H9 (cell line): Measurements from ENCODE around the gene BRF1. TPM values are rescaled to one million over a fixed set of nuclear protein-coding genes. Genes with fewer than 3 reads are reported as not detected.

Source experiments
- DNase-seq: peaks from one replicate; pipeline ENCODE4 v3.0.0-alpha.2; 2017
- H2AFZ ChIP-seq: one replicate; pipeline ENCODE4 v1.6.1; 2013; ENCODE audit warnings: mild to moderate bottlenecking, low read length, control low read depth, moderate library complexity
- H2AK5ac ChIP-seq: 2 replicates; pipeline ENCODE4 v1.6.1; 2013; ENCODE audit warnings: low read length, control low read depth, mixed read lengths; ENCODE audit not compliant: insufficient read length
- H2BK120ac ChIP-seq: one replicate; pipeline ENCODE4 v1.6.1; 2013; ENCODE audit warnings: low read depth, mild to moderate bottlenecking, low read length, control low read depth, inconsistent platforms; ENCODE audit not compliant: poor library complexity, severe bottlenecking
- H2BK12ac ChIP-seq: 2 replicates; pipeline ENCODE4 v1.6.1; 2013; ENCODE audit warnings: low read length, control low read depth, mixed read lengths, low read depth; ENCODE audit not compliant: insufficient read length
- H2BK15ac ChIP-seq: 2 replicates; pipeline ENCODE4 v1.6.1; 2013; ENCODE audit warnings: low read depth, low read length, control low read depth
- H2BK20ac ChIP-seq: one replicate; pipeline ENCODE4 v1.6.1; 2013; ENCODE audit warnings: low read depth, mild to moderate bottlenecking, low read length, control low read depth, inconsistent platforms; ENCODE audit not compliant: poor library complexity, severe bottlenecking
- H2BK5ac ChIP-seq: 2 replicates; pipeline ENCODE4 v1.6.1; 2013; ENCODE audit warnings: low read length, control low read depth, mixed read lengths; ENCODE audit not compliant: insufficient read length
- H3K14ac ChIP-seq: 2 replicates; pipeline ENCODE4 v1.6.1; 2013; ENCODE audit warnings: low read length, control low read depth; ENCODE audit not compliant: insufficient read depth
- H3K18ac ChIP-seq: 2 replicates; pipeline ENCODE4 v1.6.1; 2013; ENCODE audit warnings: low read depth, mild to moderate bottlenecking, mixed read lengths, low read length, control low read depth; ENCODE audit not compliant: insufficient read length
- H3K23ac ChIP-seq: 2 replicates; pipeline ENCODE4 v1.6.1; 2013; ENCODE audit warnings: low read length, control low read depth, mixed read lengths, low read depth; ENCODE audit not compliant: insufficient read length
- H3K23me2 ChIP-seq: 2 replicates; pipeline ENCODE4 v1.6.1; 2013; ENCODE audit warnings: low read depth, mild to moderate bottlenecking, mixed read lengths, low read length, control low read depth; ENCODE audit not compliant: insufficient read length, poor library complexity, severe bottlenecking
- H3K27ac ChIP-seq: 2 replicates; pipeline ENCODE4 v1.5.1; 2013; ENCODE audit warnings: low read length, control low read depth, mixed read lengths, low read depth; ENCODE audit not compliant: insufficient read length
- H3K27me3 ChIP-seq: 2 replicates; pipeline ENCODE4 v1.6.1; 2013; ENCODE audit warnings: low read length, control low read depth, inconsistent platforms; ENCODE audit not compliant: insufficient read depth
- H3K4ac ChIP-seq: 2 replicates; pipeline ENCODE4 v1.6.1; 2013; ENCODE audit warnings: low read depth, mild to moderate bottlenecking, control low read depth, inconsistent platforms, low read length, moderate library complexity
- H3K4me1 ChIP-seq: 2 replicates; pipeline ENCODE4 v1.6.1; 2013; ENCODE audit warnings: low read length, control low read depth, inconsistent platforms; ENCODE audit not compliant: insufficient read depth
- H3K4me2 ChIP-seq: 2 replicates; pipeline ENCODE4 v1.6.1; 2013; ENCODE audit warnings: low read length, control low read depth, mixed read lengths; ENCODE audit not compliant: insufficient read length, insufficient read depth
- H3K56ac ChIP-seq: 2 replicates; pipeline ENCODE4 v1.6.1; 2013; ENCODE audit warnings: low read depth, mild to moderate bottlenecking, mixed read lengths, low read length, control low read depth; ENCODE audit not compliant: insufficient read length
- H3K79me1 ChIP-seq: 2 replicates; pipeline ENCODE4 v1.6.1; 2013; ENCODE audit warnings: low read depth, mild to moderate bottlenecking, moderate library complexity, low read length, control low read depth, inconsistent platforms; ENCODE audit not compliant: insufficient read depth, poor library complexity, severe bottlenecking
- H3K79me2 ChIP-seq: 2 replicates; pipeline ENCODE4 v1.6.1; 2013; ENCODE audit warnings: low read length, control low read depth, inconsistent platforms; ENCODE audit not compliant: insufficient read depth
- H3K9ac ChIP-seq: 2 replicates; pipeline ENCODE4 v1.6.1; 2013; ENCODE audit warnings: low read length, control low read depth, mixed read lengths; ENCODE audit not compliant: insufficient read length; ENCODE audit errors: extremely low read depth
- H3K9me3 ChIP-seq: one replicate; pipeline ENCODE4 v1.6.1; 2013; ENCODE audit warnings: low read depth, low read length, inconsistent platforms; ENCODE audit not compliant: control insufficient read depth
- H3T11ph ChIP-seq: one replicate; pipeline ENCODE4 v1.6.1; 2013; ENCODE audit warnings: mild to moderate bottlenecking, low read length, control low read depth, inconsistent platforms
- H4K20me1 ChIP-seq: one replicate; pipeline ENCODE4 v1.6.1; 2013; ENCODE audit not compliant: control insufficient read depth, insufficient read length, insufficient read depth
- H4K5ac ChIP-seq: 2 replicates; pipeline ENCODE4 v1.6.1; 2013; ENCODE audit warnings: low read depth, mild to moderate bottlenecking, mixed read lengths, low read length, control low read depth; ENCODE audit not compliant: insufficient read length
- H4K8ac ChIP-seq: replicated peaks from 2 replicates; pipeline ENCODE4 v1.6.1; 2013; ENCODE audit warnings: low read length, control low read depth, mixed read lengths, low read depth; ENCODE audit not compliant: insufficient read length
- H4K91ac ChIP-seq: 2 replicates; pipeline ENCODE4 v1.6.1; 2013; ENCODE audit warnings: low read depth, mild to moderate bottlenecking, moderate library complexity, mixed read lengths, low read length, control low read depth; ENCODE audit not compliant: insufficient read length
- H3K27ac Mint-ChIP-seq, 3 experiments: 2 replicates in 2 of 3; 3 replicates in 1 of 3; pipeline ENCODE4 v1.8.0; 2020 to 2021; ENCODE audit warnings: mixed read lengths in 3 of 3, mild to moderate bottlenecking in 1 of 3, moderate library complexity in 1 of 3
- H3K27me3 Mint-ChIP-seq: 2 replicates; pipeline ENCODE4 v1.8.0; 2021; ENCODE audit warnings: low read depth, mild to moderate bottlenecking, moderate library complexity, mixed read lengths
- H3K36me3 Mint-ChIP-seq, 3 experiments: 2 replicates in 2 of 3; 3 replicates in 1 of 3; pipeline ENCODE4 v1.8.0; 2020 to 2021; ENCODE audit warnings: low read depth in 3 of 3, mixed read lengths in 3 of 3; ENCODE audit not compliant: insufficient read depth in 1 of 3
- H3K4me1 Mint-ChIP-seq, 2 experiments: 2 replicates each; pipeline ENCODE4 v1.8.0; 2020; ENCODE audit warnings: mixed read lengths in 2 of 2
- H3K4me3 Mint-ChIP-seq, 2 experiments: 2 replicates in 1 of 2; 3 replicates in 1 of 2; pipeline ENCODE4 v1.8.0; 2020 to 2021; ENCODE audit warnings: mild to moderate bottlenecking in 2 of 2, mixed read lengths in 2 of 2, moderate library complexity in 1 of 2
- H3K9me3 Mint-ChIP-seq, 2 experiments: 2 replicates in 1 of 2; 3 replicates in 1 of 2; pipeline ENCODE4 v1.8.0; 2020; ENCODE audit warnings: mild to moderate bottlenecking in 2 of 2, mixed read lengths in 2 of 2, moderate library complexity in 1 of 2
- WGBS: extraction: QIAGEN DNeasy Blood & Tissue Kit; methylation state at CpG from one replicate; pipeline ENCODE4 v1.1.7; 2013; ENCODE audit warnings: missing lambda C conversion rate, low lambda C conversion rate, mixed read lengths; ENCODE audit not compliant: insufficient read length; ENCODE audit errors: extremely low coverage; 5-methylcytosine and 5-hydroxymethylcytosine counted together
- total RNA-seq: library from RNA; stranded (reverse); gene quantifications from 2 replicates; pipeline ENCODE4 v1.2.1, GENCODE V29; 2021
- TF ChIP-seq, protein P1 (sequence below): fragments of 200-600 bp; sonication (generic); conservative IDR thresholded peaks from 3 replicates; pipeline ENCODE4 v1.8.0; 2021; ENCODE audit warnings: antibody characterized with exemption, mild to moderate bottlenecking

Gene BRF1
- total RNA-seq, 1 experiment from 2014 or later, result 28.3 TPM

DNA sequence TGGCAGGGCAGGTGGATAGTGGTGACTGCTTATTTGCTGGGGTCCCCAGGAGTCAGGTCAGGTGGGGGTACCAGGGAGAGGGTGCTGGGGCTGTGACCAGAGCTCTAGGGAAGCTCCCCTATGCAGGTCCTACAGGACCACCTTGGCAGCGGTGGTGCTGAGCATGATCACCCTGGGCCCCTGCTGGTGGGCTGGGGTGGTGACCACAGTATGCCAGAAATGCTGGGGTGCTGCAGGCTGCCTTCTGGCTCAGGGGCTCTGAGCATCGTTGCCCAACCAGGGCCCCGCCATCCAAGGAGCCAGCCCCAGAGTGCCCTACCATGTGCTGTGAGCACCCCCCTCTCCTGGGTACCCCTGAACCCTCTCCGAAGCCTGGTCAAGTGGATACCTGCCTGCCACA lies 102.2 kb downstream of the BRF1 start:
- no peaks in the 10 kb centered on the region for H3K9me3 Mint-ChIP-seq
- Histone ChIP-seq H3K18ac (no peak overlapping the region), H2BK12ac (no peak overlapping the region), H2BK120ac (no peak overlapping the region), H3K79me1 (no peaks in the 10 kb centered on the region), H3K9ac (no peak overlapping the region), H3K14ac (no peak overlapping the region), H2AFZ (no peak overlapping the region), H3K79me2 (no peaks in the 10 kb centered on the region), H3K27me3 (no peaks in the 10 kb centered on the region; the same call in 1 of the 2 replicates), H3K56ac (no peak overlapping the region), H4K20me1 (no peaks in the 10 kb centered on the region), H3K23me2 (no peaks in the 10 kb centered on the region), H2BK15ac (no peak overlapping the region), H3K23ac (no peak overlapping the region), H3K4ac (no peak overlapping the region), H2BK20ac (no peak overlapping the region), H3K4me2 (no peak overlapping the region), H3K4me1 (no peaks in the 10 kb centered on the region; the same call in 1 of the 2 replicates), H3K9me3 (no peaks in the 10 kb centered on the region), H3K27ac (no peak overlapping the region), H4K5ac (no peak overlapping the region), H2BK5ac (no peak overlapping the region), H2AK5ac (no peak overlapping the region), H3T11ph (no peak overlapping the region), H4K8ac (no peak overlapping the region), H4K91ac (no peak overlapping the region)
- H3K27ac Mint-ChIP-seq, result no peak overlapping the region; a peak in 1 of 7 replicates
- no peak for DNase-seq
- H3K4me1 Mint-ChIP-seq, result peaks cover 18% of the 10 kb centered on the region in 2 experiments
- H3K36me3 Mint-ChIP-seq, result no peaks in the 10 kb centered on the region
- TF ChIP-seq, protein P1, sequence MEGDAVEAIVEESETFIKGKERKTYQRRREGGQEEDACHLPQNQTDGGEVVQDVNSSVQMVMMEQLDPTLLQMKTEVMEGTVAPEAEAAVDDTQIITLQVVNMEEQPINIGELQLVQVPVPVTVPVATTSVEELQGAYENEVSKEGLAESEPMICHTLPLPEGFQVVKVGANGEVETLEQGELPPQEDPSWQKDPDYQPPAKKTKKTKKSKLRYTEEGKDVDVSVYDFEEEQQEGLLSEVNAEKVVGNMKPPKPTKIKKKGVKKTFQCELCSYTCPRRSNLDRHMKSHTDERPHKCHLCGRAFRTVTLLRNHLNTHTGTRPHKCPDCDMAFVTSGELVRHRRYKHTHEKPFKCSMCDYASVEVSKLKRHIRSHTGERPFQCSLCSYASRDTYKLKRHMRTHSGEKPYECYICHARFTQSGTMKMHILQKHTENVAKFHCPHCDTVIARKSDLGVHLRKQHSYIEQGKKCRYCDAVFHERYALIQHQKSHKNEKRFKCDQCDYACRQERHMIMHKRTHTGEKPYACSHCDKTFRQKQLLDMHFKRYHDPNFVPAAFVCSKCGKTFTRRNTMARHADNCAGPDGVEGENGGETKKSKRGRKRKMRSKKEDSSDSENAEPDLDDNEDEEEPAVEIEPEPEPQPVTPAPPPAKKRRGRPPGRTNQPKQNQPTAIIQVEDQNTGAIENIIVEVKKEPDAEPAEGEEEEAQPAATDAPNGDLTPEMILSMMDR, result peak; percentile 42; the same call in 2 of the 3 replicates
- H3K4me3 Mint-ChIP-seq, result no peak overlapping the region
- H3K27me3 Mint-ChIP-seq, result peaks cover 45% of the 10 kb centered on the region
- WGBS, result no CpG with 5 or more reads among the region's 4 CpGs
